Activated CD4-positive, alpha-beta memory T cell treated with anti-CD3 and anti-CD28 coated beads for 36 hours (primary cell): Measurements from ENCODE around the gene ECE1. TPM values are rescaled to one million over a fixed set of nuclear protein-coding genes. Genes with fewer than 3 reads are reported as not detected.
A peak's percentile ranks its signal among the peaks of the same experiment; 100 is the strongest.

Source experiments
- CTCF ChIA-PET: fragments of 350-600 bp; sonication (Branson Sonifier 250); formaldehyde crosslinking; loops from one replicate; lab custom pipeline; 2021; ENCODE audit warnings: antibody characterized with exemption, inconsistent platforms; lab: Charles Lee
- POLR2A ChIA-PET: fragments of 350-600 bp; sonication (Branson Sonifier 250); formaldehyde crosslinking; loops from one replicate; lab custom pipeline; 2021; ENCODE audit warnings: antibody characterized with exemption; lab: Charles Lee
- DNase-seq: peaks from one replicate; pipeline ENCODE4 v3.0.0-alpha.2; 2020
- H3K27ac Mint-ChIP-seq: one replicate; pipeline ENCODE4 v1.8.0; 2021; ENCODE audit warnings: mixed read lengths
- H3K27me3 Mint-ChIP-seq: one replicate; pipeline ENCODE4 v1.8.0; 2021; ENCODE audit warnings: mixed read lengths
- H3K36me3 Mint-ChIP-seq: one replicate; pipeline ENCODE4 v1.8.0; 2021; ENCODE audit warnings: mixed read lengths
- H3K4me1 Mint-ChIP-seq: one replicate; pipeline ENCODE4 v1.8.0; 2021; ENCODE audit warnings: low read depth, mixed read lengths
- H3K4me3 Mint-ChIP-seq: one replicate; pipeline ENCODE4 v1.8.0; 2021; ENCODE audit warnings: mild to moderate bottlenecking, mixed read lengths
- H3K9me3 Mint-ChIP-seq: one replicate; pipeline ENCODE4 v1.8.0; 2021; ENCODE audit warnings: mixed read lengths
- intact Hi-C: fragments of 100-400 bp; cut with micrococcal nuclease; formaldehyde crosslinking; loops from one replicate; pipeline ENCODE4 v1.15.1; 2023
- total RNA-seq, 2 experiments: library from RNA; stranded (reverse); gene quantifications; one replicate each; pipeline ENCODE4 v1.2.3, GENCODE V29; 2021

Gene ECE1
- total RNA-seq, 2 experiments from 2014 or later, result 137 to 144 TPM

GRCh38 chr1:21296509-21297354 is 6.5 kb upstream of the ECE1 start:
- Mint-ChIP-seq H3K4me1 (peaks cover 86% of the 10 kb centered on the region), H3K4me3 (peak overlapping the region; percentile 1), H3K27ac (peak overlapping the region; percentile 99), H3K27me3 (no peaks in the 10 kb centered on the region), H3K36me3 (peaks cover 19% of the 10 kb centered on the region), H3K9me3 (no peaks in the 10 kb centered on the region)
- intact Hi-C loops, result loop anchor here (10.0 kb wide), 1 partner anchor 728 kb away; no protein-coding TSS in a partner anchor
- ChIA-PET CTCF (interaction anchor here (3.4 to 20.3 kb wide), 2 partner anchors 26 to 38 kb away, joined by 23 to 261 read pairs; no protein-coding TSS in a partner anchor), POLR2A (interaction anchor here (4.4 to 5.2 kb wide), 2 partner anchors 28 to 37 kb away, joined by 46 to 84 read pairs; no protein-coding TSS in a partner anchor)
- no peak for DNase-seq

DNA sequence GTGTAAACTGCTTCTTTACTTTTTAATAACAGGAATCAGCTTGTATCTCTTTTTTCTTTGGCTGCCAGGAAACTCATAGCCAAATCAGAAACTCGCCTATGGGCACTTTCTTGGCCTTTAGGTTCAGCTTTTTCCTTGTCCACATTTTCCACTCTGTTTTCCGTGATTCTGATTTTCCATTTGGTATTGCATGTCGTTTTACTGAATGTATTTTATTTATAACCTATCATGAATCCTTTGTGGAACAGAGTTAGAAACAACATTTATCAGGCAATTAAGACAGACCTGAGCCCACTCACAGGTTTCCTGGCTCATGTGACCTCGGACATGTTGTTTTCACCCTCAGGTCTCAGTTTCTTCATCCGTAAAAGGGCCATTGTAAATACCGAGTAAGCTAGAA is 5.3 kb upstream of the ECE1 start:
- H3K36me3 Mint-ChIP-seq, result peaks cover 24% of the 10 kb centered on the region
- CTCF ChIA-PET, result interaction anchor here (0.7 to 20.3 kb wide), 5 partner anchors 25 to 73 kb away, joined by 3 to 261 read pairs (median 27); no protein-coding TSS in a partner anchor
- peak overlapping the region; percentile 99 for H3K27ac Mint-ChIP-seq
- intact Hi-C loops, result loop anchor here (2.0 to 10.0 kb wide), 2 partner anchors 509 to 729 kb away; partner anchors contain the start of gene HP1BP3
- H3K27me3 Mint-ChIP-seq, result no peaks in the 10 kb centered on the region
- no peaks in the 10 kb centered on the region for H3K9me3 Mint-ChIP-seq
- POLR2A ChIA-PET, result interaction anchor here (1.3 to 5.2 kb wide), 5 partner anchors 21 to 48 kb away, joined by 4 to 84 read pairs (median 46); no protein-coding TSS in a partner anchor
- peak overlapping the region; percentile 39 for H3K4me3 Mint-ChIP-seq
- DNase-seq, result no peak
- H3K4me1 Mint-ChIP-seq, result peaks cover 92% of the 10 kb centered on the region

GRCh38 chr1:21295002-21295401 is 4.7 kb upstream of the ECE1 start:
- H3K9me3 Mint-ChIP-seq, result no peaks in the 10 kb centered on the region
- DNase-seq, result peak; percentile 80
- POLR2A ChIA-PET, result interaction anchor here (0.7 to 5.2 kb wide), 13 partner anchors 12 to 49 kb away, joined by 3 to 84 read pairs (median 5); no protein-coding TSS in a partner anchor
- peaks cover 24% of the 10 kb centered on the region for H3K36me3 Mint-ChIP-seq
- H3K27ac Mint-ChIP-seq, result peak overlapping the region; percentile 99
- intact Hi-C loops, result loop anchor here (2.0 to 10.0 kb wide), 2 partner anchors 508 to 730 kb away; partner anchors contain the start of gene HP1BP3
- CTCF ChIA-PET, result interaction anchor here (0.7 to 20.3 kb wide), 7 partner anchors 15 to 74 kb away, joined by 3 to 261 read pairs (median 15); no protein-coding TSS in a partner anchor
- H3K4me1 Mint-ChIP-seq, result peaks cover 87% of the 10 kb centered on the region
- peak overlapping the region; percentile 75 for H3K4me3 Mint-ChIP-seq
- no peaks in the 10 kb centered on the region for H3K27me3 Mint-ChIP-seq

- H3K4me3 Mint-ChIP-seq, result peak overlapping the region; percentile 75
- ChIA-PET CTCF (interaction anchor here (1.0 to 20.3 kb wide), 10 partner anchors 11 to 51 kb away, joined by 3 to 261 read pairs (median 13); no protein-coding TSS in a partner anchor), POLR2A (interaction anchor here (0.7 to 5.2 kb wide), 17 partner anchors 13 to 488 kb away, joined by 3 to 84 read pairs (median 5); no protein-coding TSS in a partner anchor)
- peaks cover 25% of the 10 kb centered on the region for H3K36me3 Mint-ChIP-seq
- no peaks in the 10 kb centered on the region for H3K27me3 Mint-ChIP-seq
- intact Hi-C loops, result loop anchor here (1.0 to 10.0 kb wide), 8 partner anchors 13 to 753 kb away; partner anchors contain the start of genes DDOST and HP1BP3
- peak; percentile 95 for DNase-seq
- peaks cover 82% of the 10 kb centered on the region for H3K4me1 Mint-ChIP-seq
- H3K9me3 Mint-ChIP-seq, result no peaks in the 10 kb centered on the region
- peak overlapping the region; percentile 99 for H3K27ac Mint-ChIP-seq
These were observed 4.2 kb upstream of the ECE1 start for GRCh38 chr1:21294266-21294989.

- CTCF ChIA-PET, result interaction anchor here (0.9 to 20.3 kb wide), 13 partner anchors 10 to 75 kb away, joined by 3 to 261 read pairs (median 11); no protein-coding TSS in a partner anchor
- peaks cover 23% of the 10 kb centered on the region for H3K36me3 Mint-ChIP-seq
- peak; percentile 93 for DNase-seq
- peaks cover 79% of the 10 kb centered on the region for H3K4me1 Mint-ChIP-seq
- H3K27ac Mint-ChIP-seq, result peak overlapping the region; percentile 99
- POLR2A ChIA-PET, result interaction anchor here (0.9 to 5.2 kb wide), 17 partner anchors 13 to 507 kb away, joined by 3 to 84 read pairs (median 5); no protein-coding TSS in a partner anchor
- peak overlapping the region; percentile 75 for H3K4me3 Mint-ChIP-seq
- no peaks in the 10 kb centered on the region for H3K9me3 Mint-ChIP-seq
- intact Hi-C loops, result loop anchor here (1.0 to 10.0 kb wide), 13 partner anchors 12 to 754 kb away; partner anchors contain the start of genes DDOST, HP1BP3 and USP48
- no peaks in the 10 kb centered on the region for H3K27me3 Mint-ChIP-seq
These were observed 3.4 kb upstream of the ECE1 start for GRCh38 chr1:21293537-21294265.

- Mint-ChIP-seq H3K4me3 (peak overlapping the region; percentile 75), H3K36me3 (peaks cover 23% of the 10 kb centered on the region), H3K27ac (peak overlapping the region; percentile 99), H3K27me3 (no peaks in the 10 kb centered on the region), H3K9me3 (no peaks in the 10 kb centered on the region), H3K4me1 (peaks cover 79% of the 10 kb centered on the region)
- intact Hi-C loops, result loop anchor here (1.0 to 10.0 kb wide), 8 partner anchors 23 to 754 kb away; partner anchors contain the start of genes DDOST and USP48
- ChIA-PET POLR2A (interaction anchor here (0.9 to 5.2 kb wide), 17 partner anchors 11 to 507 kb away, joined by 3 to 84 read pairs (median 5); no protein-coding TSS in a partner anchor), CTCF (interaction anchor here (0.9 to 20.3 kb wide), 12 partner anchors 13 to 75 kb away, joined by 3 to 261 read pairs (median 12); no protein-coding TSS in a partner anchor)
- peak; percentile 81 for DNase-seq
These were observed 2.8 kb upstream of the ECE1 start for GRCh38 chr1:21292984-21293536.

DNA sequence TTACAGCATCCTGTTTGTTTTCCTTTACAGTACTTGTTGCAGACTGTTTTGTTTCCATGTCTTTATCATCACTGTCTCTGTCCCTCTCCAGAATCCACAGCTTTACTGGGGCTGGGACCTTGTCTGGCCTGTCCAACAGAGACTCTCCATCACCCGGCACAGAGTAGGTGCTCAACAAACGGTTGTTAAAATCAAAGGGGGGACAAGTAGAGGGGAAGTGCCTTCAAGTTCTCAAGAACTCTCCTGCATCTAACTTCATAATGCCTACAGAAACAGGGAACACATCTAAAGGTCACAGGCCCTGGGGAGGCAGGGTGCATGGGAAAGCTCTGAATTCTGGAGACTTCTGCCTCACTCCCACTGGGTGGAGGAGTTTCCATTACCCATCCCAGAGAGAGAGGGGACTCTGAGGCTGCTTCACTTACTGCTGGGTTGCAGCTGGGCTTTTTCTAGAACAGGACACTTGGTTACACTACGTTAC is 2.3 kb upstream of the ECE1 start:
- DNase-seq, result no peak
- Mint-ChIP-seq H3K36me3 (peaks cover 24% of the 10 kb centered on the region), H3K4me1 (peaks cover 77% of the 10 kb centered on the region), H3K27me3 (no peaks in the 10 kb centered on the region), H3K4me3 (peak overlapping the region; percentile 75), H3K9me3 (no peaks in the 10 kb centered on the region), H3K27ac (peak overlapping the region; percentile 99)
- CTCF ChIA-PET, result interaction anchor here (0.9 to 20.3 kb wide), 9 partner anchors 12 to 76 kb away, joined by 3 to 261 read pairs (median 15); no protein-coding TSS in a partner anchor
- POLR2A ChIA-PET, result interaction anchor here (0.9 to 5.2 kb wide), 12 partner anchors 11 to 506 kb away, joined by 3 to 84 read pairs (median 6); no protein-coding TSS in a partner anchor
- intact Hi-C loops, result loop anchor here (5.0 to 10.0 kb wide), 3 partner anchors 630 to 755 kb away; partner anchors contain the start of gene DDOST

- Mint-ChIP-seq H3K4me1 (peaks cover 71% of the 10 kb centered on the region), H3K36me3 (peaks cover 22% of the 10 kb centered on the region), H3K27me3 (no peaks in the 10 kb centered on the region), H3K4me3 (peak overlapping the region; percentile 75), H3K27ac (peak overlapping the region; percentile 99), H3K9me3 (no peaks in the 10 kb centered on the region)
- intact Hi-C loops, result loop anchor here (5.0 to 10.0 kb wide), 3 partner anchors 630 to 755 kb away; partner anchors contain the start of gene DDOST
- no peak for DNase-seq
- CTCF ChIA-PET, result interaction anchor here (1.3 to 20.3 kb wide), 8 partner anchors 21 to 76 kb away, joined by 3 to 261 read pairs (median 16); no protein-coding TSS in a partner anchor
- POLR2A ChIA-PET, result interaction anchor here (1.2 to 5.2 kb wide), 7 partner anchors 11 to 506 kb away, joined by 3 to 84 read pairs (median 26); no protein-coding TSS in a partner anchor
These were observed 1.7 kb upstream of the ECE1 start for GRCh38 chr1:21291964-21292363.

- peaks cover 63% of the 10 kb centered on the region for H3K4me1 Mint-ChIP-seq
- CTCF ChIA-PET, result interaction anchor here (1.3 to 20.3 kb wide), 7 partner anchors 20 to 77 kb away, joined by 3 to 261 read pairs (median 17); no protein-coding TSS in a partner anchor
- POLR2A ChIA-PET, result interaction anchor here (0.8 to 4.3 kb wide), 2 partner anchors 52 to 54 kb away, joined by 3 to 50 read pairs; no protein-coding TSS in a partner anchor
- no peaks in the 10 kb centered on the region for H3K27me3 Mint-ChIP-seq
- H3K9me3 Mint-ChIP-seq, result no peaks in the 10 kb centered on the region
- H3K36me3 Mint-ChIP-seq, result peaks cover 22% of the 10 kb centered on the region
- intact Hi-C loops, result loop anchor here (5.0 to 10.0 kb wide), 3 partner anchors 629 to 756 kb away; partner anchors contain the start of gene DDOST
- no peak for DNase-seq
- peak overlapping the region; percentile 99 for H3K27ac Mint-ChIP-seq
- H3K4me3 Mint-ChIP-seq, result peak overlapping the region; percentile 89
These were observed 921 bp upstream of the ECE1 start for GRCh38 chr1:21291184-21291583.
